ENCODE data around the gene C11orf24.

- TF ChIP-seq, protein P1, sequence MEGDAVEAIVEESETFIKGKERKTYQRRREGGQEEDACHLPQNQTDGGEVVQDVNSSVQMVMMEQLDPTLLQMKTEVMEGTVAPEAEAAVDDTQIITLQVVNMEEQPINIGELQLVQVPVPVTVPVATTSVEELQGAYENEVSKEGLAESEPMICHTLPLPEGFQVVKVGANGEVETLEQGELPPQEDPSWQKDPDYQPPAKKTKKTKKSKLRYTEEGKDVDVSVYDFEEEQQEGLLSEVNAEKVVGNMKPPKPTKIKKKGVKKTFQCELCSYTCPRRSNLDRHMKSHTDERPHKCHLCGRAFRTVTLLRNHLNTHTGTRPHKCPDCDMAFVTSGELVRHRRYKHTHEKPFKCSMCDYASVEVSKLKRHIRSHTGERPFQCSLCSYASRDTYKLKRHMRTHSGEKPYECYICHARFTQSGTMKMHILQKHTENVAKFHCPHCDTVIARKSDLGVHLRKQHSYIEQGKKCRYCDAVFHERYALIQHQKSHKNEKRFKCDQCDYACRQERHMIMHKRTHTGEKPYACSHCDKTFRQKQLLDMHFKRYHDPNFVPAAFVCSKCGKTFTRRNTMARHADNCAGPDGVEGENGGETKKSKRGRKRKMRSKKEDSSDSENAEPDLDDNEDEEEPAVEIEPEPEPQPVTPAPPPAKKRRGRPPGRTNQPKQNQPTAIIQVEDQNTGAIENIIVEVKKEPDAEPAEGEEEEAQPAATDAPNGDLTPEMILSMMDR (IDR thresholded peaks at IDR 0.05): no peak
- TF ChIP-seq POLR2A (IDR thresholded peaks at IDR 0.05): no peak
Observed at GRCh38 chr11:68274306-68274705, 2.5 kb upstream of the C11orf24 start.

Data from right lobe of liver (tissue), 4 donors.